B cell (primary cell): Measurements from ENCODE around the gene NR6A1.

Experiments used
- EZH2 ChIP-seq: IDR thresholded peaks from 2 replicates; pipeline ENCODE4 v1.6.1; 2012; ENCODE audit warnings: borderline replicate concordance, low read depth, mild to moderate bottlenecking, moderate library complexity, low read length; ENCODE audit not compliant: insufficient read depth, poor library complexity, severe bottlenecking
- TF ChIP-seq, protein P1 (sequence below): fragments of 200-600 bp; IDR thresholded peaks from one replicate; pipeline ENCODE4 v1.8.0; 2022; ENCODE audit warnings: antibody characterized with exemption, mild to moderate bottlenecking

DNA sequence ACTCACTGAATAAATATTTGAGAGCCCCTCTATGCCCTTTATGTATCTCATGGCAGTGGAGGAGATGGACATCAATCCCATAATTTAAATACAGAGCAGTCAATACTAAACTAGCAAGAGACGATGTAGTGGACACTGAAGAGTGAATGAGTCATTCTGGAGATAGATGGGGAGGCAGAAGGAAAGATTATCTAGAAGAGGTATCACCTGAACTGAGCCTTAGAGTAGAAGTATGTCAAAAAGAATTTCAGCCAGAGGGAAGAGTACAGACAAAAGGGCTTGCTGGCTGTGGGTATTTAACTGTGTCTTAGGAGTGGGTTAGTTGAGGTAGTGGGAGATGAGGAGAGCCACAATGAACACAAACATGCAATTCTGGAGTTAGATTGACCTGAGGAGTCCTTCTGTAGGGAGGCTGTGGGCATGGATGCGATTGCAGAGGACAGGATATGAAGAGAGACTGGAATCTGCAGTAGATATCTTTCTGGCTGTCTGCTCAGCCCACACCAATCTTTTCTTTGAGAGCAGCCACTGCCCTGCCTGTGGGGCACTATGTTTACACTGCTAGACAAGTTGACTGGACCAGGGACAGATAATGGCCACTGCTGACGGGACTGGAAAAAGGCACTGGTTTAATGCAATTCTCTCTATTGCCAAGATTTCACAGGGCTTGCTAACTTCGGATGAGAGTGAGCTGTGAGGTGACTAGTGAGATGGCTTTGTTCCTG is 200.0 kb downstream of the NR6A1 start:
- TF ChIP-seq, protein P1, sequence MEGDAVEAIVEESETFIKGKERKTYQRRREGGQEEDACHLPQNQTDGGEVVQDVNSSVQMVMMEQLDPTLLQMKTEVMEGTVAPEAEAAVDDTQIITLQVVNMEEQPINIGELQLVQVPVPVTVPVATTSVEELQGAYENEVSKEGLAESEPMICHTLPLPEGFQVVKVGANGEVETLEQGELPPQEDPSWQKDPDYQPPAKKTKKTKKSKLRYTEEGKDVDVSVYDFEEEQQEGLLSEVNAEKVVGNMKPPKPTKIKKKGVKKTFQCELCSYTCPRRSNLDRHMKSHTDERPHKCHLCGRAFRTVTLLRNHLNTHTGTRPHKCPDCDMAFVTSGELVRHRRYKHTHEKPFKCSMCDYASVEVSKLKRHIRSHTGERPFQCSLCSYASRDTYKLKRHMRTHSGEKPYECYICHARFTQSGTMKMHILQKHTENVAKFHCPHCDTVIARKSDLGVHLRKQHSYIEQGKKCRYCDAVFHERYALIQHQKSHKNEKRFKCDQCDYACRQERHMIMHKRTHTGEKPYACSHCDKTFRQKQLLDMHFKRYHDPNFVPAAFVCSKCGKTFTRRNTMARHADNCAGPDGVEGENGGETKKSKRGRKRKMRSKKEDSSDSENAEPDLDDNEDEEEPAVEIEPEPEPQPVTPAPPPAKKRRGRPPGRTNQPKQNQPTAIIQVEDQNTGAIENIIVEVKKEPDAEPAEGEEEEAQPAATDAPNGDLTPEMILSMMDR = no peak
- no peak for TF ChIP-seq EZH2
